GM12878 (cell line): ENCODE measurements around the gene GTF2F2.

Experiments
- RAD51 ChIP-seq: fragments of 450-650 bp; IDR thresholded peaks from 2 replicates; pipeline ENCODE4 v1.6.1; 2016; ENCODE audit warnings: moderate library complexity, mild to moderate bottlenecking, inconsistent platforms
- SRF ChIP-seq, 2 experiments: IDR thresholded peaks; 2 replicates each; pipeline ENCODE4 v1.6.1; 2011; ENCODE audit warnings: low read depth in 2 of 2, low read length in 2 of 2, mild to moderate bottlenecking in 1 of 2, moderate library complexity in 1 of 2
- SUPT20H ChIP-seq: IDR thresholded peaks from 2 replicates; pipeline ENCODE4 v1.6.1; 2011; ENCODE audit warnings: low read depth, mild to moderate bottlenecking, low read length, moderate library complexity, borderline replicate concordance; ENCODE audit not compliant: control insufficient read depth
- TAF1 ChIP-seq: IDR thresholded peaks from 2 replicates; pipeline ENCODE4 v1.6.1; 2011; ENCODE audit warnings: mild to moderate bottlenecking, low read depth, low read length, borderline replicate concordance
- TF ChIP-seq, protein P1 (sequence below): IDR thresholded peaks from 2 replicates; pipeline ENCODE4 v1.6.1; 2011; ENCODE audit warnings: mild to moderate bottlenecking, low read depth, low read length, moderate library complexity; ENCODE audit not compliant: insufficient replicate concordance
- TF ChIP-seq, protein P2 (sequence below), 3 experiments: IDR thresholded peaks in 2 of 3; conservative IDR thresholded peaks in 1 of 3; 2 replicates each; pipeline ENCODE4 v1.5.1; 2011; ENCODE audit warnings: low read depth in 3 of 3, low read length in 3 of 3, mild to moderate bottlenecking in 3 of 3, control low read depth in 2 of 3, moderate library complexity in 2 of 3, inconsistent platforms in 1 of 3, mixed read lengths in 1 of 3; ENCODE audit not compliant: control insufficient read depth in 2 of 3, insufficient read depth in 1 of 3; ENCODE audit errors: extremely low read depth in 1 of 3

DNA sequence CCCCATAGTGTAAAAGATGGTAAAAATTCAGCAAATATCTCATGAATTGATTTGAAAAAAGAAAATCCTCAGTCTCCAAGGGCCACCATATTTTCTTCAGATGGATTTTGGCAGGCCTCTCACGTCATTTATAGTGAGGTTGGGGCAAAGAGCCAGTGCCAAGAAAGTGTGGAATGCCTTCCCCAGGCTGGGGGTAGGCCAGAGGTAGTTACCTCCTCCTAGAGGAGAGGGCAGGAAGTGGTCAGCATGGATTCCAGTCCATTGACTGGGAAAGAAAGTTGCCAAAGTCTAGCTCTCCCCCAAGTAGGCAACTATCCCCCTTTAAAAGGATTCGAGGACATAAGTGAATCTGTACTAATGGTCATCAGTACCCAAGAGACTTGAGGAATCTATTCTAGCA lies 148.9 kb downstream of the GTF2F2 start:
- TF ChIP-seq SUPT20H (no peak), TAF1 (no peak), RAD51 (no peak), SRF (IDR thresholded peaks at IDR 0.05; ENCODE audit: low read depth in 2 of 2, low read length in 2 of 2) (no peak)
- TF ChIP-seq, protein P1, sequence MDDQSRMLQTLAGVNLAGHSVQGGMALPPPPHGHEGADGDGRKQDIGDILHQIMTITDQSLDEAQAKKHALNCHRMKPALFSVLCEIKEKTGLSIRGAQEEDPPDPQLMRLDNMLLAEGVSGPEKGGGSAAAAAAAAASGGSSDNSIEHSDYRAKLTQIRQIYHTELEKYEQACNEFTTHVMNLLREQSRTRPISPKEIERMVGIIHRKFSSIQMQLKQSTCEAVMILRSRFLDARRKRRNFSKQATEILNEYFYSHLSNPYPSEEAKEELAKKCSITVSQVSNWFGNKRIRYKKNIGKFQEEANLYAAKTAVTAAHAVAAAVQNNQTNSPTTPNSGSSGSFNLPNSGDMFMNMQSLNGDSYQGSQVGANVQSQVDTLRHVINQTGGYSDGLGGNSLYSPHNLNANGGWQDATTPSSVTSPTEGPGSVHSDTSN: no peak
- TF ChIP-seq, protein P2, sequence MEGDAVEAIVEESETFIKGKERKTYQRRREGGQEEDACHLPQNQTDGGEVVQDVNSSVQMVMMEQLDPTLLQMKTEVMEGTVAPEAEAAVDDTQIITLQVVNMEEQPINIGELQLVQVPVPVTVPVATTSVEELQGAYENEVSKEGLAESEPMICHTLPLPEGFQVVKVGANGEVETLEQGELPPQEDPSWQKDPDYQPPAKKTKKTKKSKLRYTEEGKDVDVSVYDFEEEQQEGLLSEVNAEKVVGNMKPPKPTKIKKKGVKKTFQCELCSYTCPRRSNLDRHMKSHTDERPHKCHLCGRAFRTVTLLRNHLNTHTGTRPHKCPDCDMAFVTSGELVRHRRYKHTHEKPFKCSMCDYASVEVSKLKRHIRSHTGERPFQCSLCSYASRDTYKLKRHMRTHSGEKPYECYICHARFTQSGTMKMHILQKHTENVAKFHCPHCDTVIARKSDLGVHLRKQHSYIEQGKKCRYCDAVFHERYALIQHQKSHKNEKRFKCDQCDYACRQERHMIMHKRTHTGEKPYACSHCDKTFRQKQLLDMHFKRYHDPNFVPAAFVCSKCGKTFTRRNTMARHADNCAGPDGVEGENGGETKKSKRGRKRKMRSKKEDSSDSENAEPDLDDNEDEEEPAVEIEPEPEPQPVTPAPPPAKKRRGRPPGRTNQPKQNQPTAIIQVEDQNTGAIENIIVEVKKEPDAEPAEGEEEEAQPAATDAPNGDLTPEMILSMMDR (IDR thresholded peaks at IDR 0.05 in 2 of 3, conservative IDR thresholded peaks at IDR 0.05 in 1 of 3; ENCODE audit: control insufficient read depth in 2 of 3, extremely low read depth in 1 of 3, insufficient read depth in 1 of 3, low read depth in 3 of 3, low read length in 3 of 3): no peak
